IPS-11a (cell line): Measurements from ENCODE around the gene HAPSTR1.

Experiments used
- H3K4me3 ChIP-seq: one replicate; pipeline ENCODE4 v1.5.1; 2013; ENCODE audit warnings: low read depth, low read length, control low read depth

The HAPSTR1 gene

DNA sequence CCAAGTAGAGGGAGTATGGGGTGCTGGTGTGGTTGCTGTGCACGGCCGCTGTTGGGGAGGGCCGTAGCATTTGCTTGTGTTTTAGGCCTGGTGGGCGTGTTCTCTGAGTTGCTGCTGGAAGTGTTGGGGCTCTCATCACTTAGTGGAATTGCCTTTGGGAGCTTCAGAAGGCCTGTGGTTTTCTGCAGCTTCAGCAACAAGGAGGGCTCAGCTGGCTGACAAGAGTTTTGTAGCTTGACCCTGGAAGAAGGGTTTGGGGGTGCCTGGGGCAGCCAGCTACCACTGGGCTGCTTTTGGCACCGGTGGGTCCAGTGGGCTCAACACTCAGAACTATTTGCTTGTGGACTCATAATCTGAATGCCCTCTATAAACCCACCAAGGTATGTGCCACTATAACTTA lies 30.9 kb downstream of the HAPSTR1 start:
- H3K4me3 ChIP-seq: no peak overlapping the region

GRCh38 chr16:9122969-9123368 lies 31.5 kb downstream of the HAPSTR1 start:
- no peak overlapping the region for H3K4me3 ChIP-seq

GRCh38 chr16:9123401-9123800 lies 32.0 kb downstream of the HAPSTR1 start:
- no peak overlapping the region for H3K4me3 ChIP-seq

- H3K4me3 ChIP-seq: no peak overlapping the region
Measured at GRCh38 chr16:9123871-9124270, 32.4 kb downstream of the HAPSTR1 start.

GRCh38 chr16:9124444-9124843 lies 33.0 kb downstream of the HAPSTR1 start:
- H3K4me3 ChIP-seq: no peak overlapping the region

- no peak overlapping the region for H3K4me3 ChIP-seq
Measured at GRCh38 chr16:9124908-9125584, 33.6 kb downstream of the HAPSTR1 start.

DNA sequence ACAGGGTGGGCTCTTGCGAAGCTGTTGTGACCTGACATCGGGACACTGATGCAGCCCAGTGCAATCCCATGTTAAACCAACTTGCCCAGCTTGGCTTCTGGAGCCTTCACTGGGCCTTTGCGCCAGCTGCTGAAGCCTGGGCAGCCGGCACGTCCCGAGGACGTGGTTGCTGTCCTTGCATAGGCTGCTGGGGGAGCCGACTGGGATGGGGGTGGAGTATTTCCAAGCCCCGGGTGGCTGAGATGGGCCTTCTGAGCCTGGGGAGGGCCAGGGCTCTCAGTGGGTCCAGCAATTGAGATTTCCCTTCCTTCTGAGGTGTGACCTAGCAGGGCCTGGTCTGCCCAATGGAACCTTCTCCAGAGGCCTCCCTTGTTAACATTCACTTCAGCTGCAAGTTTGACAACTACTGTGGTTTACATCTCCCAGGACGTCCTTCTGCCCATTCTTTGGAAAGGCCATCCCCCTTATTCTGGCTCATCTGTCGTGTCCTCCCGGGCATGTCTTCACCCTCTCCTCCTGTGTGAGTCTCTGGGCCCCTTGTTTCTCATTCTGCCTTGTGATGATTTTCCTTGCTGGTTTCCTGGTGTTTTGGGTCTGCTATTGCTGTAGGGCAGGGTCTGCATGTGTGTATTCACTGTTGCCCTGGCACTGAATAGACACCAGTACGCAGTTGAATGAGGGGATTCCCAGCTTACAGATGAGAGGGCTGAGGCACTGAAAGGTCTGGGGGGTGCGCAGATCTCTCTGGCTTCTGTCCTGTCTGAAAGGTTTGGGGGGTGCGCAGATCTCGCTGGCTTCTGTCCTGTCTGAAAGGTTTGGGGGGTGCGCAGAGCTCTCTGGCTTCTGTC lies 34.4 kb downstream of the HAPSTR1 start:
- H3K4me3 ChIP-seq: no peak overlapping the region

DNA sequence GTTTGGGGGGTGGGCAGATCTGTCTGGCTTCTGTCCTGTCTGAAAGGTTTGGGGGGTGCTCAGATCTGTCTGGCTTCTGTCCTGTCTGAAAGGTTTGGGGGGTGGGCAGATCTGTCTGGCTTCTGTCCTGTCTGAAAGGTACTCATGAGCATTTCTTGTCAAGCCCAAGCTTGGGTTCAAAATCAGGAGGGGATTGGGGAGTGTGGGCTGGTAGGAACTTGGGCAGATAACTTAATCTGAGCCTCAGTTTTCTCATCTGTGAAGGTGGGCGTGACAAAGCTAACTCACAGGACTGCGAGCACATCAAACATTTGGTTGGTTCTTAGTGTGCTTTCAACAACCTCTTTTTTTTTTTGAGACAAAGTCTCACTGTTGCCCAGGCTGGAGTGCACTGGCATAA lies 35.2 kb downstream of the HAPSTR1 start:
- H3K4me3 ChIP-seq: no peak overlapping the region

GRCh38 chr16:9128346-9129342 lies 37.2 kb downstream of the HAPSTR1 start:
- no peak overlapping the region for H3K4me3 ChIP-seq

GRCh38 chr16:9134306-9134705 lies 42.9 kb downstream of the HAPSTR1 start:
- H3K4me3 ChIP-seq: no peak overlapping the region

DNA sequence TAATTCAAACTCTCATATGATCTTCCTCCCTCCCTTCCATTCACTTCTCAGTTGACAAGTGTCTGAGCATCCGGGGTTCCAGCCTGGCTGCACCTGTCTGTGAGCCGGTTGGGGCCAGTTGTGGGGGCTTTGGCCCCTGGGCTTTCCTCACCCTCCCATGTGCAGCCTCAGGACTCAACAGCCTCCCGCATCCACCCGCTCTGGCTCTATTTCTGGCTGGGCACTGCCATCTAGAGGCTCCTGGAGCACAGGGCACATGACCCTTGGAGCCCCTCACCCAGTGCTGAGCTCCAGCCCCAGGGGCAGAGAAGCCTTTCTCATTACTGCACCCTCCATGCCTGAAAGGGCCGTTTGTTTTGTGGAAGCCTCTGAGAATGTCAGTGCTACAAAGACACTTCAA lies 43.3 kb downstream of the HAPSTR1 start:
- H3K4me3 ChIP-seq: no peak overlapping the region

- H3K4me3 ChIP-seq: no peak overlapping the region
Measured at GRCh38 chr16:9135797-9136196, 44.4 kb downstream of the HAPSTR1 start.

DNA sequence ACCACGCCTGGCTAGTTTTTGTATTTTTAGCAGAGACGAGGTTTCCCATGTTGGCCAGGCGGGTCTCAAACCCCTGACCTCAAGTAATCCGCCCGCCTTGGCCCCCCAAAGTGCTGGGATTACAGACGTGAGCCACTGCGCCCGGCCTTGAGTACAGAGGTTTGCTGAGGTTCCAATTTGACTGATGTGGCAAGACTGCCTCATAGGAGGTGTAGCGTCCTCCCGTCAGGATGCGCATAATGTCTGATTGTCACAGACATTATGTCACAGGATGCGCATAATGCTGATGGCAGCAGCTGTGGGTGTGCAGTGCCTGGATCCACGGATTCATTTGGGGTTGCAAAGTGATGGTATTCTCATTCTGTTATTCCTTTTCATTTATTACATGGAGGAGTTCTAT lies 45.2 kb downstream of the HAPSTR1 start:
- no peak overlapping the region for H3K4me3 ChIP-seq

DNA sequence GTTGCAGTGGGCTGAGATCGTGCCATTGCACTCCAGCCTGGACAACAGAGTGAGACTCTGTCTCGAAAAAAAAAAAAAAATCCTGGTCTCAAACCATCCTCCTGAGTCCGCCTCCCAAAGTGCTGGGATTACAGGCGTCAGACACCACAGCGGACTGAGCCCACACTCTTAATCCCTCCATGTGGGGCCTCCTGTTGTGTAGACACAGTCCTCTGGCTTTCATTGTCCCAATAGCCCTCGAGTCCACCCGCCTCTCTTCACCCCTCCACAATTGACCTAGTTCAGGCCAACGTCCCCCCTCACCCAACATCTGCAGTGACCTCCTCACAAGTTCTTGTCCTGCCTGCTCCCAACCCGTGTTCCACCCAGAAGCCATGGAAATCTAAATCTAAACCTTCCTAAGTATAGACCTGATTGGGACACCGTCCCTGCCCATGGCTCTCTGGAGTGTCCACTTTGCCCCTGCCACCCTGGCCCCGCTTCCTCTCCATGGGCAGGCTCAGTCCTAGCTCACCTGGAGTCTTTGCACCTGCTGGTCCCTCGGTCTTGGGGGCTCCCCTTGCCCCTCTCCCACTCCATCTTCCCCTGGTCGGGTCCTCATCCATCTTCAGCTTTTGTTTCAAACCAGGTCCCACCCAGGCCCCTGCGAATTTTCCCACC lies 46.7 kb downstream of the HAPSTR1 start:
- H3K4me3 ChIP-seq: no peak overlapping the region

GRCh38 chr16:9138731-9139501 lies 47.5 kb downstream of the HAPSTR1 start:
- H3K4me3 ChIP-seq: no peak overlapping the region

DNA sequence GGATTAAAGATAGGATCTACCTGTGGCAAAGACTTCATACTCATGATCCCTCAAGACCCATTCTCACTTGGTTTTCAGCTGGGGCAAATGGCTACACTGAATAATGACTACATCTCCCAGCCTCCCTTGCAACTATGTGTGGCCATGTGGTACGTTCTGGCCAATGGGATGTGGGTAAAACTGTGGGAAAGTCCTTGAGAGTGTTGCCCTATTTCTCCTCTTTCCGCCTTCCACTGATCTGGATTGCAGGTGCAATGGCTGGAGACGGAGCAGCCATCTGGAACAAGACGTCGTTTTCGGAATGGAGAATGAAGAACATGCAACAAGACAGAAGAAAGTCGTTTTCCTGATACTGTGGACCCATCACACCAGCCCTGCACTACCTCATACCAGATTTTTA lies 48.5 kb downstream of the HAPSTR1 start:
- no peak overlapping the region for H3K4me3 ChIP-seq
